NCI-H2196 treated with DMSO at 0.1 percent for 48 hours (cell line): ENCODE measurements around the gene SLC26A1.

Experiments used
- DNase-seq: peaks from one replicate; lab custom pipeline; 2025; ENCODE audit not compliant: unreplicated experiment; lab: John Stamatoyannopoulos, UW

SLC26A1 gene

DNA sequence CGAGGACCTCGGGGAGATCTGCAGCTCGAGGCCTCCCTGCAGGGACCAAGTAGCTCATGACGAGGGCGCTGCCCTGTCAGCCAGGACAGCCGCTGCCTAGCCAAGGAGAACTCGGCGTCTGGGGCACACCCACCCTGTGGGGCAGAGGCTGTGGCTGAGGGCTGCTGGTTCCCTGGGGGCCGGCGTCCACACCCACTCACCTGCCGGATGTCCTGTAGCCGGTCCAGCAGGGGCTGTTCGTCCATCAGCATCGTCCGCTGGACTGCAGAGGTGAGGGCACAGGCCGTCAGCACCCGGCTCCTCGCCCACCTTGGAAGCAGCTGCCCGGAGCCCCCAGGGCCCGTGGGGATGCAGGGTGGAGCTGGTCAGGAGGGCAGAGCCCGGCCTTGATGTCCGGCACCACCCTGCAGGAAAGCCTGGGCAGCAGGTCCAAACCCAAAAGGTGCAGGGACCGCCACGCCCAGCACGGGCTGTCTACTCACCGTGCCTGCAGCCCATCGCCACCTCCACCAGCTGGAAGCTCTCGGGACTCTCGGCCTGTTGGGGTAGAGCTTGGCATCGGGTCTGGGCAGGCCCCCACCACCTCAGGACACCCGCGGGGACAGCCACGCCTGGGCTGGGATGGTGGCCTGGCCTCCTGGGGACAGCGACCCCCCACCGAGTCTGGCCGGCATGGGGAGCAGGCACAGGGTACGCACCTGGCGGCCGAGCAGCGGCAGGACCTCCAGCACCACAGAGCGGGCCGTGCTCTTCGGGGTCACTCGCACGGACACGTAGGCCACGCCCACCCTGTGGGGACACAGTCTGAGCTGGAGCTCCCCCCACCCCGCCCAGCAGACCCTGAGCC lies 26.7 kb downstream of the SLC26A1 start:
- DNase-seq: no peak

GRCh38 chr4:965766-966134 lies 27.5 kb downstream of the SLC26A1 start:
- DNase-seq: no peak

DNA sequence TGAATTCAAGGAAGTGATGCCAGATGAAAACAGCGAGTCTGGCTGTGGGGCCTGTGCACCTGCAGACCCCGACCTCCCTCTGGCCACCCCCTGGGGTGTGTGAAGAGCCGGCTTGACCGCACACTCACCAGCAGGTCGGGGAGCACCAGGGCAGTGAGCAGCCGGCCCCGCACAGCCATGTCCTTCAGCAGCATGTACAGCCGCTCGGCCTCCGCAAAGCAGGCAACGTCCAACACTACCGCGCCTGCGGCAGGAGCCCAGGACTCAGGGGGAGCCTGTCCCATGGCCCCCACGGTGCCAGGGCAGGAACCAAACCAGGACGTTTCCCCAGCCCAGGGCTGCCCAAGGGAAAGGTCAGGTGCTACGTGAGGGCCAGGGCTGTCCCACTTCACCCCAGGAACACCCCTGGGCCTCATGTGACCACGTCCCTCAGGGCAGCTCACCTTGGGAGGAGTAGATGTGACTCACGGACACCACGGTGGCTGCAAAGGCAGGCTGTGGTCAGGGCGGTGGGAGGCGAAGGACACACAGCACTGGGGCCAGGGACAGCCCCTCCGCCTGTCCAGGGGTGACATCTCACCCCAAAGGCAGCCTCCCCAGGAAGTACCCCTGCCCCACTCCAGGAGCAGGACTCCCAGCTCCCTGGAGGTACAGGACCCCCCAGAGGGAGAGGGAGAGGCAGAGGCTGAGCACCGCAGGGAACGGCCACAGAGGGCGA lies 28.0 kb downstream of the SLC26A1 start:
- DNase-seq: no peak

- no peak for DNase-seq
Observed at GRCh38 chr4:964346-965025, 28.7 kb downstream of the SLC26A1 start.

DNA sequence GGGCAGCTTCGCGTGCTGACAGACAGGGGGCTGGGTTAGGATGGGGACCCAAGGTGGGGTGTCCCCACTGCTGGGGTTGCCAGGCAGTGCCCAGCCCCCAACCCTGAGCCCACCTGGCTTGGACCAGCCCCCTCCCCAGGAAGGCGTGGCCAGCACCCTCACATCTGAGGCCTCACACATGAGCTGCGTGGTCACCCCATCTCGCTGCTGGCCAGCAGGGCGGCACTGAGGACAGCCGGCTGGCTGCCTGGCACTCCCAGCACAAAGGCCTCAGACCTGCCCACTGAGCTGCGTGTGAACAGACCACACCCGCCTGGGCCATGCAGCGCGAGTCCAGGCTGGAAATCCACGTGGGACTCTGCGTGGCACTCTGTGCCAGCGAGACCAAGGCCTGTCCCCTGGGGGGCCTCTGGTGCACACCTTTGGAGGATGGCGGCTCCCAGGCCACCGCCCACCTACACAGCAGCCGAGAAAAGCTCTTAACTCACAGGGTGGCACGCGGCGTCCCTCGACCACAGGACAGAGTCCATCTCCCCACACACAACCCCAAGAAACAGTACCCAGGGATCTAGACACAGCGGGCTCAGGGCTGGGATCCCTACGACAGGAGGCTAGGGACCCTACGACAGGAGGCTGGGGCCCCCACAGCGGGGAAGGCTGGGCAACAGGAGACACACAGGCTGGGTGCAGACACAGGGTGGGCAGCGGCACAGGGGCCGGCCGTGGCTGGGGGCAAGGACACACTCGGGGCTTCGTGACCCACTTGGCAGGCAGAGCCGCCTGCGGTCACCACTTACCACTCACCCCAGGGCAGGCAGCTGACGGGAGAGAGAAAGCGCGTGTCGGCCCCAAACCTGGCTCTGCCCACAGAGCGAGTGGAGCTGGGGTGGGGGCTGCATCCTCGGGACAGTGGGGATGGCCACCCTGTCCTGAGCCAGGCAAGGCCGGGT lies 29.7 kb downstream of the SLC26A1 start:
- DNase-seq: no peak

DNA sequence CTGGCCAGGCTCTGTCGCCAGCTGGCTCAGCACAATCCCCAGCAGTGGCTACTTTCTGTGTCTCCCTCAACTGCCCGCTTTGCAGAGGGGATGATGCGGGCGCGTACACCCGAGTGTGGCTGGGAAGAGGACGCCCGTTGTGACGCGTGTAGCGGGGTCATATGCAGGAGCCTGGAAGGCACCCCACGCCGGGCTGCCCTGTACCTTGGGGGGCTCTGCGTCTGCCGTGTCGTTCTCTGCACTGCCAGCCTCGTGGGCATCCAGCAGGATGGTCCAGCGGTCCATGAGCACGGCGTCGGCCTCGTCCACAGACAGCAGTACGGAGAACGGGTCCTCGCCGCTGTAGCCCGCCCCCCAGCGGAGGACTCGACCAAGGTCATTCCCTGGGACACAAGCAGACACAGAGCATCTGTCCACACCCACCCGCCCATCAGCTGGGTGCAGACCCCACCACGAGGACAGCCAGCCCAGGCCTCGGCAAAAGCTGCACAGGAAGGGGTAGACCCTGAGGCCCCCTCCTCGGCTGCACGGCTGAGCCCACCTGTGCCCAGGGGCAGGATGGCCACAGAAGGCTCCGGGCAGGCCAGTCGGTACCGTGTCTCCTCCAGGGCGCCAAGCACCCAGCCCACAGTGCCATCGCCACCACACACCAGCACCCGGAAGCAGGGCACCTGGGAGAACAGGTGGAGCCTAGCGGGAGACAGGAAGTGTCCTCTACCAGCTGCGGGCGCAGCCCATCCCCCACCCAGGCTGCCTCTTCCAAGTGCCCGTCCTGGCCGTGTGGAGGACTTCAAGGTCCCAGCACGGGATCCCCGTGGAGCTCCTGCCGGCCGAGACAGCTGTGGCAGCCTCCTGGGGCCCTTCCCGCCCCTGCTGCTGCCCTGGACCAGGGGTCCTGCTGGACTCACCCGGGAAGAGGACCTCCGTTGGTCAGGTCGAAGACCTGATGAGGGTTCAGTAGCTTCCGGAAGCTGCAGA lies 30.7 kb downstream of the SLC26A1 start:
- DNase-seq: no peak

DNA sequence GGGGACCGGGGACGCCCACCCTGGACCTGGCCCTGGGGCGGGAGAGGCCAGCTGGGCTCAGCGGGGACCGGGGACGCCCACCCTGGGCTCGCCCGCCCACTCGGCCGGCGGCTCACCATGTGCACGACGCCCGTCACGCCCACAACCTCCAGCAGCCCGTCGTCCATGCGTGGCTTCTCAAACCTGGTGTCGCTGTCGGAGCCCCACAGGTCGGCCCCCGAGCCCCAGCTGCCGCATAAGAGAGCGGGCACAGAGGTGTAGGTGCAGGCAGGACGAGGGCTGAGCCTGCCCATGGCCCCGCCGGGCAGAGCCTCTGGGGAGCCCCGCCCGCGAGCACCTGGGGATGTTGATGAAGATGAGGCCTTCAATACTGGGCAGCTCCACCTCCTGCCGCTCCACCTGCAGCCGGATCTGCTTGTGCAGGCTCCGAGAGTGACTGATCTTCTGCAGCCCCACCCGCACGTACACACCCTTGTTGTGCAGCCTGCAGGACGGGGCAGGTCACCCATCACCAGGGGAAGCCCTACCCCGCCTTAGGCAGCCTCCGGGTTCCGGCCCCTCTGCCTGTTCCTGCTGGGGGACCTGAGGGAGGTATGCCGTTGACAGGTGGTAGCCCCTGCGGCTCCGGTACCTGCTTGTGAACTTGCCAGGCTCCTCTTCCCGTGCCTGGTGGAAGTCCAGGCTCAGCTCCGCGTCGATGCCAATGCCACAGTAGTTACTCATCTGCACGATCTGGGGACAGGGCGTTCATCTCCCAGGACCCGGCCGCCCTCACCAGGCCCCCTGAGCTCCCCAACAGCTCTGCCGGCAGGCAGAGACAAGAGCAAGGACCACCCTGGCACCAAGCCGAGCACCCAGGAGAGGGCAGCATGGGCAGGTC lies 31.6 kb downstream of the SLC26A1 start:
- no peak for DNase-seq

DNA sequence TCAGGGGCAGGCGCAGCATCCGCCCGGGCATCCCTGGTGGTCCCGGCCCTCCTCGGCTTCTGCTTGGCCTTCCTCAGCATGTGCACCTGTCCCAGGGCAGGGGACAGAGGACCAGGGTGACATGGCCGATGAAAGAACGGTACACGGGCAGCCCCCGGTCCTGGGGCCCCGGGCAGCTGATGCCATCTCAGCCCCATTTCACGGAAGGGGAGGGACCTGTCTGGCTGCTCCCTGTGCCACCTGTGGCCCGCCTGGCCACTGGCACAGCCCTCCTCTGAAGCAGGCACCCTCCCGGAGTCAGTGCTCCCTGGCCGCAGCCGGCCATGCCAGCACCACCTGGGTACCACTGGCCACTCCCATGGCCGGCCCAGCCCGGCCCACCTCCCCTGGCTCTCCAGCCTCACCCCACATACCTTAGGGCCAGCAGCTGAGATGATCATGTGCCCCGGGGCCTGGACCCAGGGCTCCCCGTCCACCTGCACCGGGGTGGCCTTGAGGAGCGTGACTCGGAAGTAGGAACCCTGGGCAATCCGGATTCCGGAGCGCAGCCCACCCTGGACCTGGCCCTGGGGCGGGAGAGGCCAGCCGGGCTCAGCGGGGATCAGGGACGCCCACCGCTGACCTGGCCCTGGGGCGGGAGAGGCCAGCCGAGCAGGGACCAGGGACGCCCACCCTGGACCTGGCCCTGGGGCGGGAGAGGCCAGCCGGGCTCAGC lies 32.4 kb downstream of the SLC26A1 start:
- DNase-seq: no peak

- DNase-seq: no peak
Observed at GRCh38 chr4:960140-960635, 33.0 kb downstream of the SLC26A1 start.

GRCh38 chr4:959338-960139 lies 33.7 kb downstream of the SLC26A1 start:
- DNase-seq: no peak

GRCh38 chr4:958696-959337 lies 34.4 kb downstream of the SLC26A1 start:
- DNase-seq: no peak

DNA sequence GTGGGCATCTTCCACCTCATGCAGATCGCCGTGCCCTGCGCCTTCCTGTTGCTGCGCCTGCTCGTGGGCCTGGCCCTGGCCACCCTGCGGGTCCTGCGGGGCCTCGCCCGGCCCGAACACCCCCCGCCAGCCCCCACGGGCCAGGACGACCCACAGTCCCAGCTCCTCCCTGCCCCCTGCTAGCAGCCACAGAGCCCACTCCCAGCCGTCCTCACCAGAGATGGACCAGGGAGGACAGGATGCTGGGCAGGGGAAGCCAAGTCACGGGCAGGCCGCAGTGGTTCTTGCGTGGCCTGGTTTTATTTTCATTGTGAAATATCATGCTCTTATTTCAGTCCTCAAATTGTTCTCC lies 34.9 kb downstream of the SLC26A1 start:
- no peak for DNase-seq

GRCh38 chr4:957581-958313 lies 35.5 kb downstream of the SLC26A1 start:
- DNase-seq: no peak

- no peak for DNase-seq
Observed at GRCh38 chr4:957231-957580, 36.0 kb downstream of the SLC26A1 start.

- DNase-seq: no peak
Observed at GRCh38 chr4:956531-957230, 36.5 kb downstream of the SLC26A1 start.
